ENCODE data around the gene TAL1. TPM values are rescaled to one million over a fixed set of nuclear protein-coding genes. Genes with fewer than 3 reads are reported as not detected.
A peak's percentile ranks its signal among the peaks of the same experiment; 100 is the strongest.

The TAL1 gene
- total and polyA plus RNA-seq, 2 of the 13 experiments (the other 11 are each of a cell fraction or from before 2014, with no cell fraction given): 0.05 TPM; not detected in 1

GRCh38 chr1:47187231-47187925, 44.6 kb downstream of the TAL1 start (continued):
- TF ChIP-seq MAX (IDR thresholded peaks at IDR 0.05) (peak; percentile 45; the same call in 1 of the 2 replicates), PATZ1 (CRISPR knock-in tag; IDR thresholded peaks at IDR 0.05) (0 out of 2 replicates have a peak, but pooled peaks have one; percentile 24), ZNF24 (IDR thresholded peaks at IDR 0.05) (no peak), ATF2 (CRISPR knock-in tag; IDR thresholded peaks at IDR 0.05) (no peak), TBX2 (CRISPR knock-in tag; IDR thresholded peaks at IDR 0.05; ENCODE audit: borderline replicate concordance) (no peak; the same call in 1 of the 2 replicates), CSRNP2 (CRISPR knock-in tag; conservative IDR thresholded peaks at IDR 0.05; ENCODE audit: low read depth) (no peak), FLYWCH1 (CRISPR knock-in tag; IDR thresholded peaks at IDR 0.05) (no peak), ZNF530 (CRISPR knock-in tag; IDR thresholded peaks at IDR 0.05; ENCODE audit: low read depth) (no peak), MTA1 (CRISPR knock-in tag; IDR thresholded peaks at IDR 0.05; ENCODE audit: borderline replicate concordance) (no peak), ZSCAN22 (CRISPR knock-in tag; IDR thresholded peaks at IDR 0.05) (no peak), FOXO4 (CRISPR knock-in tag; conservative IDR thresholded peaks at IDR 0.05) (no peak), PPARG (CRISPR knock-in tag; conservative IDR thresholded peaks at IDR 0.05) (no peak), FIP1L1 (IDR thresholded peaks at IDR 0.05; ENCODE audit: borderline replicate concordance, insufficient read depth, low read depth, low read length) (no peak), ZBTB2 (CRISPR knock-in tag; IDR thresholded peaks at IDR 0.05; ENCODE audit: low read depth) (no peak), ZBTB20 (CRISPR knock-in tag; IDR thresholded peaks at IDR 0.05; ENCODE audit: borderline replicate concordance, low read depth) (no peak), ZC3H4 (CRISPR knock-in tag; IDR thresholded peaks at IDR 0.05; ENCODE audit: borderline replicate concordance) (no peak), ZNF292 (CRISPR knock-in tag; IDR thresholded peaks at IDR 0.05; ENCODE audit: borderline replicate concordance, low read depth) (no peak), JUND (CRISPR knock-in tag; IDR thresholded peaks at IDR 0.05) (no peak), U2AF1 (optimal IDR thresholded peaks at IDR 0.05; ENCODE audit: low read depth, low read length) (no peak)
